NCI-H526 (cell line): ENCODE data around the gene RNF169.

Source experiments
- DNase-seq, 2 experiments: peaks; one replicate each; lab custom pipeline; 2025; lab: John Stamatoyannopoulos, UW

The RNF169 gene, protein sequence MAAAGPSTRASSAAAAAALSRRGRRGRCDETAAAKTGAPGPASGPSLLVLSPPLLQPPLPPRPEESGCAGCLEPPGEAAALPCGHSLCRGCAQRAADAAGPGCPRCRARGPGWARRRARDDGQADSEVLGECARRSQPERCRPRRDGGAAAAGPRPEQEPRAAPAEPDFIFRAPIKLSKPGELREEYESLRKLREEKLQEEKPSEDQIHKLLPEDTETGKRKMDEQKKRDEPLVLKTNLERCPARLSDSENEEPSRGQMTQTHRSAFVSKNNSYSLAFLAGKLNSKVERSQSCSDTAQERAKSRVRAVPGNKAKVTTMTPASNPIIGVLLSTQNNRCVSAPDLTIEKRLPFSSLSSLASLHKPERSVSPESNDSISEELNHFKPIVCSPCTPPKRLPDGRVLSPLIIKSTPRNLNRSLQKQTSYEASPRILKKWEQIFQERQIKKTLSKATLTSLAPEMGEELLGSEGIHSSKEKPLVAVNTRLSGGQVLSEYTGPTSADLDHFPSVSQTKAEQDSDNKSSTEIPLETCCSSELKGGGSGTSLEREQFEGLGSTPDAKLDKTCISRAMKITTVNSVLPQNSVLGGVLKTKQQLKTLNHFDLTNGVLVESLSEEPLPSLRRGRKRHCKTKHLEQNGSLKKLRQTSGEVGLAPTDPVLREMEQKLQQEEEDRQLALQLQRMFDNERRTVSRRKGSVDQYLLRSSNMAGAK

GRCh38 chr11:74748211-74749126 is at the start of gene RNF169:
Gene RNF169, plus strand, starts transcription at chr11:74748849. Its CDS starts 32 bp downstream, at chr11:74748881.
- DNase-seq, result peak; percentile 95 to 99

DNA sequence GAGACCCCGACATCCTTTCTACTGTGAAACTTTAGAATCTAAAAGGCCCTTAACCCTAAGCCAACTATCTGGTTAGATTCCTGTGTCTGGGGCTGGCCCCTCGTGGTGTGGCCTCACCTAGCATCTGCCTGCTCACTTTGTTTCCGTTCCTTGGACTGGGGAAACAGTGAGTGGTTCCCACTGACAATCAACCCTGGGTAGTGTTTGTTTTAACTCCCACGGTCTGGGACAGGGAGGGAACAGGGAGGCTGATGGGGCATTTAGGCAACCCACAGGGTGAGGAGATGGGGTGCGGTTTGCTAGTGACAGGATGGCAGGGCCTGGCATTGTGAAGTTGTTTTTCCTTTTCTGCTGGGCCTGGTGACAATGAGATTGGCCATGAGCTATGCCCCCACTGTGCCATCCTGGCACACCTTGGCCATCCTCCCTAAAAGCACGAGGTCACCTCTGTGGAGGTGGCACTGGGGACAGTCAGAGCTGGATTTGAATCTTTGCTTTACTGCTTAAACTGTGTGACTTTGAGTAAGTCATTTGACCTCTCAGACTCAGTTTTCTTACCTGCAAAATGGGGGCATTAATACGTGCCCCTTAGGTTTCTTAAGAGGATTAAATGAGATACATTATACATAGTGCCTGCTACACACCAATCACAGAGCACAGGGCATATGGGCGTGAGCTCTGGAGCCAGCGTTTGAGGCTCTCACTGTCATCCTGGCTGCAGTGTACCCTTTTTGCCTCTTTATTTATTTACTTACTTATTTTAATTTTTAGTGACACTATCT is 48.8 kb upstream of the RNF169 start:
- no peak for DNase-seq

- DNase-seq, result peak in 1 of 2 experiments; percentile 30
Observed at GRCh38 chr11:74701351-74701750, 47.3 kb upstream of the RNF169 start.

DNA sequence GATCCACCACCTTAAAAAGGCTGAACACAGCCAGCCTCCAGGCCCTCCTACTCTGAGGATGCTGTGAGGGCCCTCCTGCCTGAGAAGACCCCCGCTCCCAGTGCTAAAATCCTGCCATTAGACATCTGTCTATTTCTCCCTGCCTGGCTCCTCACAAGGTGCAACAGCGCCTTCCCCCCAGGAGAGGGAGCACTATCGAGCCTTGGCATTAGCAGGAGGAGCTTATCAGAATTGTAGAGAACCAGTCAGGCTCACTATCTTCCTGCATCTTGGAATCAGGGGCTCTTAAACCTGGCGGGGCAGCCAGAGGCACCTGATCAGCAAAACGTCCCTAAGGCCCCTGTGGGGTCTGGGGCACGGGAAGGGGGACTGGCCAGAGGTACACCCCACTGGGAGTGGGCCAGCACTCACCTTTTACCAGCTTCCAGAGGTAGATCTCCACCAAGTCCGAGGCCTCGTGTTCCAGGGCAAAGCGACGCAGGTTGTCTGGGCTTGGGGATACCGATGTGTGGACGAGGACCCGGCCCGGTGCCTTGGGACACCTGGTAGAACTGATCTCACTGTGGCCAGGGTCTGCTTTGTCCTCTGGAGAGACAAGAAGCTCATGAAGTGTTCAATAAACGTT is 46.2 kb upstream of the RNF169 start:
- DNase-seq, result peak in 1 of 2 experiments; percentile 78

- no peak for DNase-seq
Observed at GRCh38 chr11:74703211-74703610, 45.4 kb upstream of the RNF169 start.

GRCh38 chr11:74707182-74707581 is 41.5 kb upstream of the RNF169 start:
- DNase-seq, result no peak

DNA sequence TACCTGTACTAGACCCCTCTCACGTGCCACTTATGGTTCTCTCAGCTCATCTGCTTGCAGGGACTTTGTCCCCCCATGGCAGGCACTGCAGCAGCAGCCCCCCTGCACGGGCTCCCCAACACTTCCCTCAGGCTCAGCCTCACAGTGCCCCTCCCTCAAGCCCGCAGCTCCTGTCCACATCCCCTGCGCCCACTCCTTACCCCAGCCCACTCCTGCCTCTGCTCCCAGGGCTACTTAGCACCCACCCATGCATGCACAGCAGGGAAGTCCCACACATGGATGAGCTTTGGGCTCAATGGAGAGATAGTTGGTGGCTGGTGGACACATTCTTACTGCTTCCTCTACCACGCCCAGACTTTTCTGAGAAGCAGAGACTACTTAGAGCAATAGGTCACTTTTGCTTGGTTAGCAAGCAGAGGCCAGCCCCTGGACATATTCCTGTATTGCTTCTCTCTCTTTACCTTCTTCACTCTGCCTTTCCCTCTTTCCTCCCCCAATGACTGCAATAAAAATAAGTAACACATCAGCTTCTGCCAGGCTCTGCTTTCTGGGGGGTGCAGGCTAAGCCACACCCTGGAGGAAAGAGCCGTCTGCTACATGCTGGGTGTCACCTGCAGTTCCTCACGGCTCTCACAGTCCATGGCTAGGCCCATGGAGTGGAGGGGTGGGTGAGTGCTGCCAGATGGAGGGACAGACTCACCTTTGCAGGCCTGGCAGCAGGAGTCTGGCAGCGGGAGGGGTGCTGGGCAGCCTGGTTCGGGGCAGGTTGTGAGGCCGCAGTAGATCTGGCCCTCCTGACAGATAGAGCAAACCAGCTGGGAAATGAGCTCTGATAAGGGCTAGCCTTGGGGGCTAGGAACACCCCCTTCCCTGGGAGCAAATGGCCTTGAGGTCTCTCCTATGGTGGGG is 40.8 kb upstream of the RNF169 start:
- DNase-seq, result no peak

GRCh38 chr11:74709175-74709574 is 39.5 kb upstream of the RNF169 start:
- no peak for DNase-seq

DNA sequence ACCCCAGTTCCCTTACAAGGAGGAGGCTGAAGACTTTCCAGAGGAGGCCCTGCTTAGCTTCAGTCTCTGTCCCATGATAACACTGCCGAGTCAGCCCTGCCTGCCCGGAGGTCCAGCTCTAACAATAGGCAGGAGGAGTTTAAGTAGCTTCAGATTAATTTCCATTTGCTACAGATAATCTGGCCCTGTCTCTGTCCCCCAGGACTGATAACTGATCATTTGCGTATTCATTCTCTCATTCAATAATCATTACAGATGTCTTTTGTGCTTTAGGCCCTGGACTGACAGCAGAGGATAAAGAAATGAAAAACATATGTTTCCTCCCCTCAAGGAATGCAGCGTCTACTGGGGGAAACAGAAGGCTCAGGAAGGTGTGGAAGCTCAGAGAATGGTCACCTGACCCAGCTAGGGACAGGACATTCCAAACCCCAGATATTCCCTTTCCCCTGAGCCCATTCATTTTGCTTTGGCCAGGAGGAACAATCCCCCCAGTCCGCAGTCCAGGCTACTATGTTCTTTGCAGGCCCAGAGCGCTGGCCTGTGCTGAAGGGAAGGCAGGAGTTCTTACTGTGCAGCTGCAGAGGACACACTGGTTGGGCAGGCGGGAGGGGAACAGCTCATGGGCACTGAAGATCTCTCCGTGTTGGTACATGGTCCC is 38.2 kb upstream of the RNF169 start:
- DNase-seq, result no peak

GRCh38 chr11:74713686-74714085 is 35.0 kb upstream of the RNF169 start:
- no peak for DNase-seq

DNA sequence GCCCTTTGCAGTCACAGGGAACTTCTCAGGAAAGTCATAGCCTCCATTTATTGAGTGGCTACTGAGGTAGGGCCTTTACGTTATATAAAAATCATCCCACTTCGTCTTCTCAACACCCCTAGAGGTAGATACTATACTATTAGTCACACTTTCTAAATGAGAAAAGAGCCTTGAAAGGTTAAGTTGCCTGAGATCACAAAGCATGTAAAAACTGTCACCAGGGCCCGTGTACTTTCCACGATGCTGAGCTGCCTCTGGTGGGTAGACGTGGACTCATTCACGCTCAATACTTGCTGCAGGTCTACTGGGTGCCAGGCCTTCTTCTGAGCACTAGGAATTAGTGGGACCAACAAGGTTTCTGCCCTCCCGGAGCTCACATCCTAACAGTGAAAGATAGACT is 33.7 kb upstream of the RNF169 start:
- no peak for DNase-seq

- DNase-seq, result no peak
Observed at GRCh38 chr11:74717221-74717969, 31.3 kb upstream of the RNF169 start.

GRCh38 chr11:74719011-74719410 is 29.6 kb upstream of the RNF169 start:
- no peak for DNase-seq

DNA sequence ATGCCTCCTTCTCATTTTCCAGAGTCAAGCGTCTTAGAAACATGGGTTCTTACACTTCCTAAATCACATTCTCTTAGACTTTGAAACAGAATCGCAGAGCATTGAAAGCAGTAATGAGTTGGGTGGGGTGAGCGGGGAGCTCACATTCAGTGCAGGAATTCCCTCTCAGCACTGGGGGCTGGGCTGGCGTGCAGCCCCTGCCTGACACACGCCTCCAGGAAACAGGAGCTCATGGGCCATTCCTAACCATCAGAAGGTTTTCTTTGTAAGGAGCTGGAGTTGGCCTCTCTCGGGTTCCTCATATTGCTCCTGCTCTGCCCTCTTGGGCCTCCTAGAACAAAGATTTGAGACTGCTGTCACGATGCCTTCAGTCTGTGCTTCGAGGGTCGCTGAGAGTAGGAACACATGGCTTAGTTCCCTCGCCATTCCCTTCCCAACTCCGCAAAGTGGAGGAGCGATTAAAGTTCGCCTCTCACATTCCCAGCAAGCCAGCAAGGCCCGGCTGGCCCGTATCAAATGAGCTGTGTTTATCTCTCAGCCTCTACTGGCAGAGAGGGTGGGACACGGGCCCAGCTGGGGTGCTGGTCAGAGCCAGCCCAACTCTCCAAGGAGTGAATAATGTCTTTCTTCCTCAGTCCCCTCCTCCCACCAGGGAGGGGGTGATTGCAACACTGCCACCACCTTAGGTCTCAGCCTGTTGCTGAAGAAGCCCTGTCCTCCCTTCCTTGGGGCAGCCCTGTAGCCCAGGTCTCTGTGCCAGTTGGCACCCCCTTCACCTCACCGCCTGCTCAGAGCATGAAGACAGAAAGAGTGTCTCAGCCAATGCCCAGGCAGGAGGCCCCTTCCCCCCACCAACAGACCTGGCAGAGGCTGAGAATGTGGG is 27.8 kb upstream of the RNF169 start:
- no peak for DNase-seq

DNA sequence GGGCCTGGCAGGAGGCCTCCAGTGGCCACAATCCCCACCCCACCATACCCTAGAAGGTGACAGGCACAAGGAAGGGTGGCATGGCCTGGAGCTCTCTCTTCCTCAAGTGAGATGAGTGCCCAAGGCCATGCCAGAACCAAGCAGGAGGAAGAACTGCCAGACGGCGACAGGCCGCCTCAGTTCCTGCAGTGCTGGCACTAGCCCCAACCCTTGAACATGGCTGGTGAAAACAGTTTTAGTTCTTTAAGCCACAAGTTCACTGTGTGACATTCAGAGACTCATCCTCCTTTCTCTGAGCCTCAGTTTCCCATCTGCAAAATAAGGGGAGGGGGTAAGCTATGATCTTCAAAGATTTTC is 27.2 kb upstream of the RNF169 start:
- DNase-seq, result no peak

GRCh38 chr11:74723511-74723910 is 25.1 kb upstream of the RNF169 start:
- no peak for DNase-seq

- DNase-seq, result no peak
Observed at GRCh38 chr11:74725701-74726100, 22.9 kb upstream of the RNF169 start.
